Measurements from ENCODE around the gene CNEP1R1. TPM values are rescaled to one million over a fixed set of nuclear protein-coding genes. Genes with fewer than 3 reads are reported as not detected.

Gene CNEP1R1
- total and polyA plus RNA-seq, 2 donors (not counting 1 experiment from before 2014, with no cell fraction given): 18.6 to 32.9 TPM

DNA sequence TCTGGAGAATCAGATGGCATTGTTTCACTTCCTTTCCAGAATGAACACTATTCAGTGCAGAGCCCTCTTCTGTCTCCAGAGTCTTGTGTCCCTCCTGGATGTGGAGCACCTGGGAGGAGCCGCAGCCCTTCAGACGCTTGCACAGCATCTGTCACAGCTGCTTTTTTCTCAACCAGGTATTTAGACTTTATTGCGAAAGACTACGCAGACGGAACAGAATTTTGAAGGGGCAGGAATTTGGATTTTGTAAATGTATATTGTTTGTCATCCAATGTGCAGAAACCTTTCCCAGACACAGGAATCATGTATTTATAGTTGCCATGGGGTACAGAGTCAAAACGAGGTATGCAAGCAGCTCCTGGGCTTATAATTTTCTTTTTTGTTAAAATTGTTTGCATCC, 61.2 kb downstream of the CNEP1R1 start:
- 97% methylated on average over 4 of the region's 6 CpGs for WGBS (ENCODE audit: insufficient coverage)
- no peaks in the 10 kb centered on the region for H3K9me3 Mint-ChIP-seq (ENCODE audit: insufficient read depth)
- Histone ChIP-seq H3K36me3 (replicated peaks in 1 of 2; ENCODE audit: control extremely low read depth in 1 of 2, control insufficient read depth in 1 of 2, extremely low read depth in 1 of 2, insufficient read depth in 2 of 2, low read length in 1 of 2) (peaks cover 0 to 41% of the 10 kb centered on the region in 2 experiments), H3K4me3 (ENCODE audit: control extremely low read depth in 1 of 5, extremely low read depth in 1 of 5, insufficient read depth in 1 of 5, low read depth in 2 of 5, low read length in 4 of 5) (no peak overlapping the region), H2AFZ (ENCODE audit: insufficient read depth, low read depth, low read length, poor library complexity, severe bottlenecking) (no peak overlapping the region), H3K79me2 (ENCODE audit: control insufficient read depth, insufficient read depth, low read length) (no peaks in the 10 kb centered on the region), H3K4me1 (ENCODE audit: control insufficient read depth in 2 of 2, insufficient read depth in 2 of 2, low read length in 2 of 2) (no peaks in the 10 kb centered on the region), H3K9me3 (ENCODE audit: control extremely low read depth in 1 of 3, control insufficient read depth in 2 of 3, insufficient read depth in 1 of 3, low read length in 2 of 3) (no peaks in the 10 kb centered on the region), H3K27me3 (replicated peaks in 1 of 4; ENCODE audit: control extremely low read depth in 1 of 4, control insufficient read depth in 3 of 4, insufficient read depth in 4 of 4, low read length in 3 of 4) (no peaks in the 10 kb centered on the region), H4K20me1 (ENCODE audit: control insufficient read depth, insufficient read depth, low read length, poor library complexity, severe bottlenecking) (no peaks in the 10 kb centered on the region), H3K4me2 (replicated peaks; ENCODE audit: low read depth, low read length, poor library complexity, severe bottlenecking) (no peak overlapping the region), H3K27ac (ENCODE audit: low read length in 2 of 2) (no peak overlapping the region), H3K9ac (ENCODE audit: low read length) (no peak overlapping the region)
- ChIA-PET CTCF (no interaction called here), POLR2A (no interaction called here)
- H3K4me3 Mint-ChIP-seq: no peak overlapping the region
- no peak for ATAC-seq (ENCODE audit: low read depth)
- intact Hi-C loops (cut with micrococcal nuclease): no loop called here
- H3K27ac Mint-ChIP-seq: no peak overlapping the region
- no peaks in the 10 kb centered on the region for H3K27me3 Mint-ChIP-seq
- H3K4me1 Mint-ChIP-seq: no peaks in the 10 kb centered on the region
- TF ChIP-seq, protein P1, sequence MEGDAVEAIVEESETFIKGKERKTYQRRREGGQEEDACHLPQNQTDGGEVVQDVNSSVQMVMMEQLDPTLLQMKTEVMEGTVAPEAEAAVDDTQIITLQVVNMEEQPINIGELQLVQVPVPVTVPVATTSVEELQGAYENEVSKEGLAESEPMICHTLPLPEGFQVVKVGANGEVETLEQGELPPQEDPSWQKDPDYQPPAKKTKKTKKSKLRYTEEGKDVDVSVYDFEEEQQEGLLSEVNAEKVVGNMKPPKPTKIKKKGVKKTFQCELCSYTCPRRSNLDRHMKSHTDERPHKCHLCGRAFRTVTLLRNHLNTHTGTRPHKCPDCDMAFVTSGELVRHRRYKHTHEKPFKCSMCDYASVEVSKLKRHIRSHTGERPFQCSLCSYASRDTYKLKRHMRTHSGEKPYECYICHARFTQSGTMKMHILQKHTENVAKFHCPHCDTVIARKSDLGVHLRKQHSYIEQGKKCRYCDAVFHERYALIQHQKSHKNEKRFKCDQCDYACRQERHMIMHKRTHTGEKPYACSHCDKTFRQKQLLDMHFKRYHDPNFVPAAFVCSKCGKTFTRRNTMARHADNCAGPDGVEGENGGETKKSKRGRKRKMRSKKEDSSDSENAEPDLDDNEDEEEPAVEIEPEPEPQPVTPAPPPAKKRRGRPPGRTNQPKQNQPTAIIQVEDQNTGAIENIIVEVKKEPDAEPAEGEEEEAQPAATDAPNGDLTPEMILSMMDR (IDR thresholded peaks at IDR 0.05): no peak
- no peak for TF ChIP-seq EZH2 (IDR thresholded peaks at IDR 0.05; ENCODE audit: borderline replicate concordance, insufficient read depth, low read depth, low read length, poor library complexity, severe bottlenecking)
- no peak for DNase-seq

Small RNA genes within 50 kb of the gene (small RNA-seq; reads per million reads assigned to genes)
- not detected for gene RF00017 (ENCODE audit: insufficient read length, low read depth, low replicate concordance)

Other genes starting within 250 kb of the CNEP1R1 start
- gene ZNF423, start 169.1 kb upstream of the CNEP1R1 start, total RNA-seq: not detected in 2 replicates
- gene ZNF423, start 169.1 kb upstream of the CNEP1R1 start, polyA plus RNA-seq: not detected in 2 replicates
- 21.0 and 21.2 TPM in 2 replicates for gene HEATR3, start 40.7 kb downstream of the CNEP1R1 start, total RNA-seq
- 17.2 and 18.0 TPM in 2 replicates for gene HEATR3, start 40.7 kb downstream of the CNEP1R1 start, polyA plus RNA-seq
- gene TENT4B, start 128.1 kb downstream of the CNEP1R1 start, total RNA-seq: 17.1 and 18.6 TPM in 2 replicates
- gene TENT4B, start 128.1 kb downstream of the CNEP1R1 start, polyA plus RNA-seq: 6.1 and 9.7 TPM in 2 replicates
- gene ADCY7, start 241.3 kb downstream of the CNEP1R1 start, total RNA-seq: 205 and 207 TPM in 2 replicates
- gene ADCY7, start 241.3 kb downstream of the CNEP1R1 start, polyA plus RNA-seq: 78.4 and 108 TPM in 2 replicates